GM12872 (cell line): Measurements from ENCODE around the gene SMOC1.

Experiments
- TF ChIP-seq, protein P1 (sequence below): IDR thresholded peaks from 3 replicates; pipeline ENCODE4 v1.5.1; 2011; ENCODE audit warnings: low read depth, mild to moderate bottlenecking, low read length, moderate library complexity; ENCODE audit not compliant: insufficient read depth

The SMOC1 gene

DNA sequence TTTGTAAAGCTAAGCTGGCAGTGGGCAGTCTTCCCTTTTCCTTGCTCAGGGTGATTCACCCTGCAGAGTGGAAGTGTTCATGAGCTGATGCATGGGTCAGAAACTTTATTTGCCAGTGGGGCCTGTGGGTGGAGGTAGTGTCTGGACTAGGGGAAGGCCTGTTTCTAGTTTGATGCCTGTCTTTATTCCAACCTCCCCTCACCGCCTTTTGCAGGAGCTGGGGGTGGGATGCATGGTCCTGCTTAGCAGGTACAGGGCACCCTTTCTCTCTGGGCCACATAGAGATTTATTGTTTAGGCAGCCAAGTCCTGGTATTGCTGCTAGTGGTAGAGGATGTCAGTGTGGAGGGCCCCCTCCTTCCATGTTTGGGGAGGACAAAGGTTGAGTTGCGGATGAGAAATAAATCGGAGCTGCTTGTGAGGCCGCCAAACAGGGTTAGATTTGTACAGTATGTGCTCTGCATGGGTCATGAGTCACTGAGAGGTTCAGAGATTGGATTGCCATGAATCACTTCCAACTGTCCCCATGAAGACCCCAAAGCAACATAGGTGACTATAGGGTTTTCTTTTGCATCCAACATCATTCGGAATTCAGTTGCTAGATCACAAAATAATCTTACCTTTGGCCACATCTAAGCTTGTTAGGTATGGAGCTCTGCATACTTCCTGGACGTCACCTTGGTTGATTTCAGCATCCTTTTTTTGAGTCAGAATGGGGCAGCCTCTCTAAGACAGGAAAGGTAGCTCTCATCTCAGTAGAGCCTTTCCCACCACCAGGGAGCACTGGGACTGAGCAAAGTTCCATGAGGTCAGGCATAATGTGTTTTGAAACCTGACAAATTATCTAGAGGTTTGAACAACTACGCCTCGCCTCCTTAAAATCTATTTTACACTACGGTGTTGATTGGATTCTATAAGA is 8.8 kb downstream of the SMOC1 start:
- TF ChIP-seq, protein P1, sequence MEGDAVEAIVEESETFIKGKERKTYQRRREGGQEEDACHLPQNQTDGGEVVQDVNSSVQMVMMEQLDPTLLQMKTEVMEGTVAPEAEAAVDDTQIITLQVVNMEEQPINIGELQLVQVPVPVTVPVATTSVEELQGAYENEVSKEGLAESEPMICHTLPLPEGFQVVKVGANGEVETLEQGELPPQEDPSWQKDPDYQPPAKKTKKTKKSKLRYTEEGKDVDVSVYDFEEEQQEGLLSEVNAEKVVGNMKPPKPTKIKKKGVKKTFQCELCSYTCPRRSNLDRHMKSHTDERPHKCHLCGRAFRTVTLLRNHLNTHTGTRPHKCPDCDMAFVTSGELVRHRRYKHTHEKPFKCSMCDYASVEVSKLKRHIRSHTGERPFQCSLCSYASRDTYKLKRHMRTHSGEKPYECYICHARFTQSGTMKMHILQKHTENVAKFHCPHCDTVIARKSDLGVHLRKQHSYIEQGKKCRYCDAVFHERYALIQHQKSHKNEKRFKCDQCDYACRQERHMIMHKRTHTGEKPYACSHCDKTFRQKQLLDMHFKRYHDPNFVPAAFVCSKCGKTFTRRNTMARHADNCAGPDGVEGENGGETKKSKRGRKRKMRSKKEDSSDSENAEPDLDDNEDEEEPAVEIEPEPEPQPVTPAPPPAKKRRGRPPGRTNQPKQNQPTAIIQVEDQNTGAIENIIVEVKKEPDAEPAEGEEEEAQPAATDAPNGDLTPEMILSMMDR = no peak

DNA sequence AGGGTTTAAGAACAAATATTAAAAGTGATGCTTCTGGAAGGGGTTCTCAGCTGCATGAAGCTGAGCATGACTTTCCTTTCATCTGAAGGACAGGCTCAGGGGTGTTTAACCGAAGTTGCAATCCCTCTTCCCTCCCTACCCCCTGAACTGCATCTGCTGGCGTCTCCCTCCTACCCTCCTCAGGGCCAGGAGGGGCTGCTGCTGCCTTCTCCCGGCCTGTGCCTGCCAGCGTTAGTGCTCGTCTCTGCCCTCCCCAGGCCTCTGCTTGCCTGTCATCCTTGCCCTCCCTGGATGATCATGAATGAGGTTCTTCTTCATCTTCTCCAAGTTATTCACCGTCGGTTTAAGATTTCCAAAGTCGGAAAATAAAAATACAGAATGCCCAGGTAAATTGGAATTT is 12.2 kb downstream of the SMOC1 start:
- TF ChIP-seq, protein P1 = no peak

DNA sequence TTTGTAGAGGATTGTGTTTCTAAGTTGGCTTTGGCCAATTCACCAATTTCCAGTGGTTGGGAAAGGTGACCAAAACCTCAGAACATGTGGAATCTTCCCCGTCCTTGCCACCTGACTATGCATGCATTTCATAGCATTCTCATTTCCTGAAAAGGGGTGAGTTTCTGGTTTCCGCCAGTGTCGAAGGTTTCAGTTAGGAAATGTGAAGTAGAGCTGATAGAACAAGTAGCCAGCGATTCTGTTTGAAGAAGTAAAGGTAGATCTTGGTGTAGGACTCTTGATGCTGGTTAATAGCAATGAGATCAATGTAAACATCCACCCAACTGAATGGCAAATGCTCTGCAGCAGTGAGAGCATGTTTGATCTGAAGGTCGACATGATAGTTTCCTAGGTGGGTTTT is 15.9 kb downstream of the SMOC1 start:
- TF ChIP-seq, protein P1 = no peak

DNA sequence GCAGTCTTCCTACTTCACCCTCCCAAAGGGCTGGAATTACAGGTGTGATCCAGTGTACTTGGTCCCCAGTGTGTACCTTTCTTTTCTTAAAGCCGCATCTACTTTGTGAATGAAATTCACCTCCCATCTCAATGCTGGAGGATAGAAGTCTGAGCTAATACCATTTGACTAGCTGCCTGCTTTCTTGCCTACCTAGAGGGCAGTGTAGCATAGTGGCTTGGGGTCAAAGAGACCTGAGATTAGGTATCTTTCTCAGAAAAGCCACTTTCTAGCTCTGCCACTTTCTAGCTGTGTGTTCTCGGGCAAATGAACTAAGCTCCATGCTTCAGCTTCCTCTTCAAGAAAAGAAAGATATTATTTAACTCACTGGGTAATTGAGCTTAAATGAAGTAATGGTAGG is 16.9 kb downstream of the SMOC1 start:
- TF ChIP-seq, protein P1 = no peak

DNA sequence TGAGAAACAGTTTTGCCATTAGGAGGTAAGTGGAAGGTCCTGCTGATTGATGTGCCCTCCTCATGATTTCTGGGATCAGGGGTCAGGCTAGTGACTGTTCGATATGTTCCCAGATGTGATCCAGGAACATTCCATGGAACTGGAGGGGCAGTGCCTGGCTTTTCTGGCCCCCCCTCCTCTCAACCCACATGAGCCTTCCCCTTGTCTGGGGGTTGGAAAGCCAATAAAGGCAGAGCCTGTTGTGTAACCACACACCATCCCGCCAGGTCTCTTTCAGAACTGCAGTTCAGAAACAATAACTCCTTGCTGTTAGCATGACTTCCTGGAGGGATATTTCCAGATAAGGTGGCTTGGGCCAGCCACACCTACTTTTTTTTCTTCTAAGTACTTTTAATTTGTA is 17.8 kb downstream of the SMOC1 start:
- TF ChIP-seq, protein P1 = no peak

DNA sequence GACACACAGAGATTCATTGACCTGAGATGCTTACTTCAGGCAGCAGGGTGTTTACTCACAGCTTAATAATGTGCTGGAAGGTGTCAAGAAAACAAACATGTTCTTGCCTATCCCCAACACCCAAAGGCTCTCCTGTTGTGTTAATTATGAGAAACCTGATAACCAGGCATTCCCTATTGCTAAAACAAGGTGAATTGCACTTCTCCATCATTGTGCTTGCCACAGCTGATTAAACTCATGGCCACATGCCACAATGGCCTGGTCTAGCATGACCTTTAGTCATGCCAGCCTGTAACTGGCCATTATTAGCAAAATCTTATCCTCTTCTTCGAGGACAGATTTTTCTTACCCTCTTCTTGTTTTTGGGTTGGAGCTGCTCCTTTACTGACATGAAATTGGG is 21.4 kb downstream of the SMOC1 start:
- TF ChIP-seq, protein P1 = no peak

DNA sequence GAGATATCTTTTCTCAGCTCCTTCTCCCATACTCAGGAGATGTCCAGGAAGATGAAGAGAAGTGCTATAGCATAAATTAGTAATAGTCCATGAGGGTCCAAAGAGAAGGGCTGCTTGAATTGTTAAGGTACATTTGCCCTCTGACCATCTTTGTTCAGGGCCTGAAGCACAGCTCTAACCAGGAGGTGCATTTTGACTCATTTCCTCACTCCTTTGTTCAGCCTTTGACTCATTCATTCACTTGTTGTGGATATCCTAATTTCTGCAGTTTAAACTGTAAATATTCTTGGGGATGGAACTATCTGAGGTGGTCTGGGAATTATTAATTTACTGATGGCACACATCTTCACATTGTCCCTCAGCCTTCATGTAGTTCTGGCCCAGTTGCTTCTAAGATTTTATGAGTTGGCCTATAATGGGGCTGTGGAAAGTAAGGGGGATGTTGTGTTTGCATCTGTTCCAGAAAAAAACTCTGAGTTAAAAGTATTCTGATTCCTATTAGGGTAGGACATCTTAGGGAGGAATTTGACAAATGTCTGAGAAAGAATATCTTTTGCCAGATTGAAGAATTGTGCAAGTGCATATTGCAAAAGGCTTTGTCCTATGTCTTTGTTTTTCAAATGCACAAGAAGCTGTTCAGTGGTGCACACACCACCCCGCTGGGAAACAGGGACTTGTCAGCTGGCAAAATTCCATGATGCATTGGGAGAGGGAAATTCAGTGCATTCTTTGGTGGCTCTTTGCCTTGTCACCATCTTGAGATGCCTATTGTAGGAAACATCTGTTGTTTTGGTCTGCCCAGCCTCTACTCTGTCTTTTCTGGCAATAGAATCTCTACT is 22.1 kb downstream of the SMOC1 start:
- TF ChIP-seq, protein P1 = no peak
